Measurements from ENCODE around the gene SLU7.

The SLU7 gene

DNA sequence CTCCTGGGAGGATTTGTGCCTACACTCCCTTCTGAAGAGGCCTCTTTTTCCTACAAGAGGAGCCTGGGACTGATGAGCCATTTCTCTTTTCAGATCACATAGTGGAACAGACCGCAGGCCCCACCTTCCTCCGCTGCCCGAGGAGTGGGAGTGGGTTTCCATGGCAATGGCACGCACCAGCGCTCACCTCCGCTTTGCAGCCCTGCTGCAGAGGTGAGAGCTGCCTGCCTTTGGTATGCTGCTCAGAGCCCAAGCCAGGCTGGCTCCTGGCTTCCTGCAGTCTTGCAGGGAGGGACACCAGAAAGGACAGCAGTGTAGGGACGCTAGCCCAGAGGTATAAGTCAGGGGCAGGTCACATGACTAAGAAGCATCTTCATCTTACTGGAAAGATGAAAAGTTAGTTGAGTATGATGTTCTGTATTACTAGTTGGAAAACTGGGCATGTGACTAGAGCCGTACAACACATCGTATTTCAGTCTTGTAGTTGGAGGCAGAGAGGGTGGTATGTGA is 15.2 kb upstream of the SLU7 start:
- H3K4me3 ChIP-seq (ENCODE audit: low read length) = no peak overlapping the region
- TF ChIP-seq CTCF (conservative IDR thresholded peaks at IDR 0.05; ENCODE audit: low read length) = no peak
- no peak for DNase-seq (ENCODE audit: low read depth)

DNA sequence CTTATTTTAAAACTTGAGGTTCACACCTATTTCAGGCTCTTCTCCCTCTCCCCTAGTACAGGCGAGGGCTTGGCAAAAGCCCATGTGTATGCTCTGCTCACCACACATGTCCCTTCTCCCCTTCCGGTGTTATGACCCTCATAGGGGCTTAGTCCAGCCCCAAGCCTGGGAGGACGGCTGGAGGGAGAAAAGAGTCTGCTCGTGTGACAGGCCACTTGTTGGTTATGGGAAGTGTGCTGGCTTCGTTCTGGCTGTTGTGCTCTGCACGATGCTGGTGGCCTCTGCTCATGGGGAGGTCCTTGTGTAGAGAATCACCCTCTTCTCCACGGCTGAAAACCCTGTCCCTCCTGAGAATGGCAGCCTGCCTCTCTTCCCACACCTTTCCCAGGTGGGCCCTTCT is 13.9 kb upstream of the SLU7 start:
- no peak overlapping the region for H3K4me3 ChIP-seq (ENCODE audit: low read length)
- no peak for TF ChIP-seq CTCF (conservative IDR thresholded peaks at IDR 0.05; ENCODE audit: low read length)
- DNase-seq (ENCODE audit: low read depth) = no peak

- TF ChIP-seq CTCF (conservative IDR thresholded peaks at IDR 0.05; ENCODE audit: low read length) = no peak
- no peak for DNase-seq (ENCODE audit: low read depth)
- H3K4me3 ChIP-seq (ENCODE audit: low read length) = no peak overlapping the region
Observed at GRCh38 chr5:160432196-160432595, 13.3 kb upstream of the SLU7 start.

DNA sequence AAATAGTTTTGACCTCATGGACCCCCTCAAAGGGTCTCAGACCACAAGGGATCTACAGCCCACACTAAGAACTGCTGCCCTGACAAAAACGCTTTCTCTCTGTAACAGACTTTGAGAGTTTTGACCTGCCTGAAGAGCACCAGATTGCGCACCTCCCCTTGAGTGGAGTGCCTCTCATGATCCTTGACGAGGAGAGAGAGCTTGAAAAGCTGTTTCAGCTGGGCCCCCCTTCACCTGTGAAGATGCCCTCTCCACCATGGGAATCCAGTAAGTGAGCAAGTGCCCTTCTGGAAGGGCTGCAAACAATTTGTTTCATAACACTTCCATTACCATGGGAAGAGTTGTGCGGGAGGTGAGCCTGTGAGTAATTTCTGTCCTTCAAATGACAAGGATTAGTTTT is 8.7 kb upstream of the SLU7 start:
- TF ChIP-seq CTCF (conservative IDR thresholded peaks at IDR 0.05; ENCODE audit: low read length) = no peak
- H3K4me3 ChIP-seq (ENCODE audit: low read length) = no peak overlapping the region
- no peak for DNase-seq (ENCODE audit: low read depth)

DNA sequence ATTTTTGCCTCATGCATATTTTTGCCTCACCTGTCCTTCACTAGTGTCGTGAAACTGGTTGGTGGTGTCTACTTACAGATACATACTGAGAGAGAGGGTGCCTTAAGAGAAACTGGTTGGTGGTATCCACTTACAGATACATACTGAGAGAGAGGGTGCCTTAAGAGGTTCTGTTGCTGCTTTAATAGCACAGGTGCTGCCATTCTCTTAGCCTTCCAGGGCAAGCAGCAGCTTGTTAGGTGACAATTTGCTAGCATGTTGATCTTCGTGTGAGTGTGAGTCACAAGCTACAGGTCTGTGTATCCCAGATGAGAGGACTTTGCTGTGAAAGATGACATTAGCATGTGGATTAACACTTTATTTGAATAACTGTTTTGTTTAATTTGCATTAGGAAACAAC is 4.2 kb upstream of the SLU7 start:
- DNase-seq (ENCODE audit: low read depth) = no peak
- H3K4me3 ChIP-seq (ENCODE audit: low read length) = peak overlapping the region; percentile 10
- no peak for TF ChIP-seq CTCF (conservative IDR thresholded peaks at IDR 0.05; ENCODE audit: low read length)

GRCh38 chr5:160421625-160422258 is 2.9 kb upstream of the SLU7 start, which contains the start of gene PTTG1:
Gene PTTG1 (plus strand): TSS chr5:160421855. CDS start chr5:160422313, 458 bp downstream.
- TF ChIP-seq CTCF (conservative IDR thresholded peaks at IDR 0.05; ENCODE audit: low read length) = no peak
- H3K4me3 ChIP-seq (ENCODE audit: low read length) = peak within 1 kb of the TSS; percentile 71
- DNase-seq (ENCODE audit: low read depth) = peak; percentile 93

GRCh38 chr5:160420331-160420610 is 1.4 kb upstream of the SLU7 start:
- TF ChIP-seq CTCF (conservative IDR thresholded peaks at IDR 0.05; ENCODE audit: low read length) = no peak
- no peak for DNase-seq (ENCODE audit: low read depth)
- H3K4me3 ChIP-seq (ENCODE audit: low read length) = no peak overlapping the region

Measured in AG10803 (cell line).